Measurements from ENCODE around the gene RXRB. TPM values are rescaled to one million over a fixed set of nuclear protein-coding genes. Genes with fewer than 3 reads are reported as not detected.

Gene RXRB
- total RNA-seq, 6 experiments from 2014 or later = 10.1 to 28.2 (median 17.7) TPM

DNA sequence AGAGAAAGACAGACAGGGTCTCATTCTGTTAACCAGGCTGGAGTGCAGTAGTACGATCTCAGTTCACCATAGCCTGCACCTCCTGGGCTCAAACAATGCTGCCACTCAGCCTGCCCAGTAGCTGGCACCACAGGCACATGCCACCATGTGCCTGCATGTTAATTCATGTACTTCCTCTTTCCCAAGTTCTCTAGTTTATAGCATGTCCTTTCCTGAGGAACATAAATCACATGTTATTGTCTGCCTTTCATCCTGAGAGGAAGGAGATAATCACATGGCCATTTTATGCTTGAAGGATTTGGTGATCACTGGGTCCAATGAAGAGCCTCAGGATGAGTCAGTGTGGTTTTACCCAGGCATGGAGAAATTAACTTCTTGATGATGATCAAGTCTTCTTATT, 56.1 kb downstream of the RXRB start:
- Histone ChIP-seq H3K27ac (no peak overlapping the region), H3K27me3 (no peaks in the 10 kb centered on the region), H3K9me3 (no peaks in the 10 kb centered on the region), H3K4me1 (no peaks in the 10 kb centered on the region), H3K36me3 (no peaks in the 10 kb centered on the region), H3K4me3 (no peak overlapping the region)
- 33% methylated on average over 1 of the region's 1 CpG for WGBS (ENCODE audit: insufficient coverage, low coverage, low lambda C conversion rate, missing lambda C conversion rate)
- ATAC-seq (peak; percentile 31 to 61 (median 44)), DNase-seq (no peak)
- no peak for TF ChIP-seq POLR2A (IDR thresholded peaks at IDR 0.05)
- TF ChIP-seq, protein P1, sequence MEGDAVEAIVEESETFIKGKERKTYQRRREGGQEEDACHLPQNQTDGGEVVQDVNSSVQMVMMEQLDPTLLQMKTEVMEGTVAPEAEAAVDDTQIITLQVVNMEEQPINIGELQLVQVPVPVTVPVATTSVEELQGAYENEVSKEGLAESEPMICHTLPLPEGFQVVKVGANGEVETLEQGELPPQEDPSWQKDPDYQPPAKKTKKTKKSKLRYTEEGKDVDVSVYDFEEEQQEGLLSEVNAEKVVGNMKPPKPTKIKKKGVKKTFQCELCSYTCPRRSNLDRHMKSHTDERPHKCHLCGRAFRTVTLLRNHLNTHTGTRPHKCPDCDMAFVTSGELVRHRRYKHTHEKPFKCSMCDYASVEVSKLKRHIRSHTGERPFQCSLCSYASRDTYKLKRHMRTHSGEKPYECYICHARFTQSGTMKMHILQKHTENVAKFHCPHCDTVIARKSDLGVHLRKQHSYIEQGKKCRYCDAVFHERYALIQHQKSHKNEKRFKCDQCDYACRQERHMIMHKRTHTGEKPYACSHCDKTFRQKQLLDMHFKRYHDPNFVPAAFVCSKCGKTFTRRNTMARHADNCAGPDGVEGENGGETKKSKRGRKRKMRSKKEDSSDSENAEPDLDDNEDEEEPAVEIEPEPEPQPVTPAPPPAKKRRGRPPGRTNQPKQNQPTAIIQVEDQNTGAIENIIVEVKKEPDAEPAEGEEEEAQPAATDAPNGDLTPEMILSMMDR (IDR thresholded peaks at IDR 0.05) = no peak
- intact Hi-C loops (cut with DNase I) = no loop called here

MicroRNA genes within 50 kb of the gene (microRNA counts, 767-probe panel; counts per million panel counts)
- microRNA hsa-miR-219-1-3p = 237 counts per million
- microRNA hsa-miR-219-5p = 237 counts per million

Small RNA genes lying within 50 kb of the gene (microRNA-seq; reads per million reads assigned to microRNA genes)
- 9.0 to 9.8 reads per million in 2 donors for gene MIR219A1

Small RNA genes lying within 50 kb of the gene (small RNA-seq; reads per million reads assigned to genes)
- gene MIR219A1 = 2.2 to 3.6 reads per million in 2 experiments
- gene RNY4P10 = 0 to 0.19 reads per million in 2 experiments

Other genes with a start within 250 kb of the RXRB start
- gene HLA-DMA, start 247.6 kb downstream of the RXRB start, total RNA-seq = 10 to 100 TPM in 4 of 6 experiments, 1 to 10 TPM in 2; 6.9 to 26.2 (median 10.7) TPM
- gene BRD2, start 232.1 kb downstream of the RXRB start, total RNA-seq = 100 to 1,000 TPM in 1 of 6 experiments, 10 to 100 TPM in 5; 66.3 to 111 (median 73.7) TPM
- 1 to 10 TPM in 5 of 6 experiments, under 1 TPM in 1; 0.37 to 3.3 (median 1.2) TPM for gene HLA-DOA, start 191.1 kb downstream of the RXRB start, total RNA-seq
- 10 to 100 TPM; 10.0 to 74.8 (median 26.3) TPM for gene HLA-DPA1, start 127.0 kb downstream of the RXRB start, total RNA-seq
- gene HLA-DPB1, start 124.7 kb downstream of the RXRB start, total RNA-seq = 10 to 100 TPM in 5 of 6 experiments, 1 to 10 TPM in 1; 8.6 to 66.7 (median 23.0) TPM
- gene COL11A2, start 8.2 kb downstream of the RXRB start, total RNA-seq = 1 to 10 TPM in 1 of 6 experiments, under 1 TPM in 5; 0.06 to 1.4 (median 0.61) TPM
- 10 to 100 TPM; 33.5 to 61.4 (median 50.1) TPM for gene SLC39A7, start 202 bp upstream of the RXRB start, total RNA-seq
- 10 to 100 TPM; 14.3 to 39.8 (median 33.8) TPM for gene HSD17B8, start 4.0 kb upstream of the RXRB start, total RNA-seq
- 10 to 100 TPM in 4 of 6 experiments, 1 to 10 TPM in 2; 7.5 to 21.3 (median 19.7) TPM for gene RING1, start 7.8 kb upstream of the RXRB start, total RNA-seq
- gene VPS52, start 71.2 kb upstream of the RXRB start, total RNA-seq = 10 to 100 TPM; 16.4 to 35.1 (median 27.5) TPM
- gene RPS18, start 71.4 kb upstream of the RXRB start, total RNA-seq = 100 to 1,000 TPM; 504 to 932 (median 612) TPM
- 1 to 10 TPM in 4 of 6 experiments, under 1 TPM in 2; 0.79 to 1.7 (median 1.4) TPM for gene B3GALT4, start 76.5 kb upstream of the RXRB start, total RNA-seq
- 10 to 100 TPM; 13.1 to 35.2 (median 23.9) TPM for gene WDR46, start 88.6 kb upstream of the RXRB start, total RNA-seq
- 10 to 100 TPM; 23.8 to 35.2 (median 27.5) TPM for gene PFDN6, start 88.9 kb upstream of the RXRB start, total RNA-seq
- gene RGL2, start 98.3 kb upstream of the RXRB start, total RNA-seq = 10 to 100 TPM; 15.1 to 30.6 (median 23.3) TPM
- 100 to 1,000 TPM in 5 of 6 experiments, 10 to 100 TPM in 1; 89.2 to 140 (median 124) TPM for gene TAPBP, start 113.4 kb upstream of the RXRB start, total RNA-seq
- 1 to 10 TPM; 2.9 to 6.8 (median 4.9) TPM for gene ZBTB22, start 117.1 kb upstream of the RXRB start, total RNA-seq
- gene DAXX, start 122.3 kb upstream of the RXRB start, total RNA-seq = 10 to 100 TPM; 11.3 to 28.8 (median 19.5) TPM
- gene KIFC1, start 191.2 kb upstream of the RXRB start, total RNA-seq = 1 to 10 TPM in 3 of 6 experiments, under 1 TPM in 2, not detected in 1; 0.29 to 4.4 (median 1.3) TPM
- 10 to 100 TPM; 14.7 to 21.3 (median 18.3) TPM for gene PHF1, start 210.3 kb upstream of the RXRB start, total RNA-seq
- gene CUTA, start 217.4 kb upstream of the RXRB start, total RNA-seq = 100 to 1,000 TPM in 3 of 6 experiments, 10 to 100 TPM in 3; 81.4 to 114 (median 97.4) TPM
- gene SYNGAP1, start 219.4 kb upstream of the RXRB start, total RNA-seq = 1 to 10 TPM; 1.8 to 4.1 (median 2.8) TPM

Measured in right lobe of liver (tissue), 6 donors.